ENCODE results near the gene C16orf96.
A peak's percentile ranks its signal among the peaks of the same experiment; 100 is the strongest.
"Not testable (repeated sequence)": the region's sequence is repeated elsewhere in the genome, so short reads cannot be mapped to it uniquely, and the experiment has no call there.

Gene C16orf96

DNA sequence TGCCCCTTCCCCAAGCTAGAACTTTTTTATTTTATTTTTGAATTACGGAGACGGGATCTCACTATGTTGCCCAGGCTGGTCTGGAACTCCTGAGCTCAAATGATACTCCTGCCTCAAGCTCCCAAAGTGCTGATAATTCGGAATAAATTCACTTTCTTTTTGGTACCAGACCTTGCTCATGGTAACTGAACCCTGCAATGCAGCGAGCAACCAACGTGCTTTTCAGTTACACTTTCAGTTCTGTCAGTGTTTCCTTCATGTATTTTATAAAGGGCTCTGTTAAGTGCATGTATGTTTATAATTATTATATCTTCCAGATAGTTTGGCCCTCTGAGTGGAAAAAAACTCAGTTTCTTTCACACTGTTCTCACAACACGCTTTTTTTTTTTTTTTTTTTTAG lies 13.9 kb downstream of the C16orf96 start:
- DNase-seq, result no peak

DNA sequence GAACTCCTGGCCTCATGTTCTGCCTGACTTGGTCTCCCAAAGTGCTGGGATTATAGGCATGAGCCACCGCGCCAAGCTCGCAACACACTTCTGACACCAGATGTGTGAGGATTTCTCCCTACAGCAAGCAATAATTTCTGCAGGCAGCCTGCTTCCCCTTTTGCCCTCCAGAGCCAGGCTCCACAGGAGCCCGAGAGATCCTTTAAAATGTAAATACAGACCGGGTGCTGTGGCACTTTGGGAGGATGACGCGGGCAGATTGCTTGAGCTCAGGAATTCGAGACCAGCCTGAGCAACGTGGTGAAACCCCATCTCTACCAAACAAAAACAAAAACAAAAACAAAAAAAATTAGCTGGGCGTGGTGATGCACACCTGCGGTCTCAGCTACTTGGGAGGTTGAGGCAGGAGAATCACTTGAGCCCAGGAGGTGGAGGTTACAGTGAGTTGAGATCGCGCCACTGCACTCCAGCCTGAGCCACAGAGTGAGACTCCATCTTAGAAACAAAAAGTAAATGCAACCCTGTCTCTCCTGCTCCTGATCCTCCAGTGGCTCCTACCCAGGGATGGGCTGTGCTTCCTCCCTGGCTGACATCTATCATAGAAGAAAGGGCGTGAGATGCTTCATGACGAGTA lies 14.7 kb downstream of the C16orf96 start:
- DNase-seq, result no peak

DNA sequence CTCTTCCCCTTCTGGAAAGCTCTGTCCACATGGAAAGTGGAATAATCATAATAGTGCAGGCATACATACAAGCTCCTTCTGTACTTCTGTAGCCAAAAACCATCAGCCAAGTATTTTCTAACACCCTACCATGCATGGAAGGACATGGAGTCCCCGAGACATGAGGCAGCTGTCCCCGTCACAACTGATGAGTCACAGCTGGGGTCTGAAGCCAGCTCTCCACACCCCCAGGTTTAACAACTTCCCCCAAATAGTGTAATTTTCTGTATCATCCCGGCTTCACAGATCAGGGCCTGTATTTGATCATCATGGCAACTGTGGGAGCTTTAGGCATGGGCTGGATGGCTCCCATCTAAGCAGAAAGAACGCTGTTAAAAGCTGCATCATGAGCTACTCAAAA lies 16.6 kb downstream of the C16orf96 start:
- no peak for DNase-seq

DNA sequence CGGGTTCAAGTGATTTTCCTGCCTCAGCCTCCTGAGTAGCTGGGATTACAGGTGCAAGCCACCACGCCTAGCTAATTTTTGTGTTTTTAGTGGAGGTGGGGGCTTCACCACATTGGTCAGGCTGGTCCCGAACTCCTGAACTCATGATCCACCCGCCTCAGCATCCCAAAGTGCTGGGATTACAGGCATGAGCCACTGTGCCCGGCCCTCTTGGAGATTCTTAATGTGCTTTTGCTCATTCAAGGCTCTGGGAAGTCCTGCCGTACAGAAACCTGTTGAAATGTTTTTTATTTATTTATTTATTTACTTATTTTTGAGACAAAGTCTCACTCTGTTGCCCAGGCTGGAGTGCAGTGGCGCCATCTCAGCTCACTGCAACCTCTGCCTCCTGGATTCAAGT lies 17.8 kb downstream of the C16orf96 start:
- DNase-seq, result not testable (repeated sequence)

DNA sequence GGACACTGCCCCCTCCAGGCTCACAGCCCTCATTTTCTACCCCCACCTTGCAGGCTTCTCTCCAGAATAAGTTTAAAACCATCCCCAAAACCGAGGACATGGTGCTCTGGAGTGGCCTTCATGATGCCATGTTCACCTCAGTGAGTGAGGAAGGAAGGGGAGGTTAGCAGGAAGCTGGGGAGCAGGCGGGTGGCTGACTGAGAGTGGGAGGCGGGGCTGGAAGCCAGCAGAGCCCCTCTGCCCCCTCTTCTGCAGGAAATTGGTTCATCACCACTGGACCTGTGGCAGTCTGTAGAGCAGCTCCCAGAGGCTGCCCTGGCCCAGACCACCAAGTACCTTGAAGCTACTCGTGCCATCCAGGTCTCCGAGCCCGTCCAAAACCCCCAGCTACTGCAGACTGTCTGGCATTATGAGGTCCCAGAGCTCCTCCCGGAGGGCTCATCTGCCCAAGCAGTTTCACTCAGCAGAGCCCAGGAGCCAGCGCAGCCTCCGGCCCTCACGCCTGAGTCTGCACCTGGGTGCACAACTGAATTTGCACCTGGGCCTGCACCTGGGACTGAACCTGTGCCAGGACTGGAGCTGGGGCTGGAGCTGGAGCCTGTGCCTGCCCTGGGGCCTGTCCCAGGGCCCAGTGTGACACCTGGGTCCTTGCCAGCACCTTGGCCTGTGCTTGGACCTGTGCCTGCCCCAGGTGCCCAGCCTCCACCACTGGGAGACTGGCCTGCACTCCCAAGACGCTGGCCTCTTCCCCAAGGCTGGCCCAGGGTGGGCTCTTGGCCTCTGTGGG lies 19.0 kb downstream of the C16orf96 start:
- no peak for DNase-seq

DNA sequence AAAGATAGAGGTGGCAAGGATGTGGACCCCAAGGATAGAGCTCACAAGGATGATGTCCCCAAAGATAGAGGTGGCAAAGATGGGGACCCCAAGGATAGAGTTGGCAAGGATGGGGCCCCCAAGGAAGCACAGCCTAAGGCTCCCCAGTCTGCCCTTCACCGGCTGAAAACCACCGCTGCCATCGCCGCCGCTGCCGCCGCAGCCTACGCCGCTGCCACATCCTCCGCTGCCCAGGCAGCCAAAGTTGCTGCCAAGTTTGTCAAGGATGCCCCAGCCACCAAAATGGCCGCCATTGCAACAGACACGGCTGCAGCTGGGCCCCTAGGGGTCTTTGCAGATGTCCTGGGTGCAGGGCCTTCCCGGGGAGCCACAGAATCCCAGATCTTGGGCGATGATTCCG lies 19.9 kb downstream of the C16orf96 start:
- DNase-seq, result no peak

DNA sequence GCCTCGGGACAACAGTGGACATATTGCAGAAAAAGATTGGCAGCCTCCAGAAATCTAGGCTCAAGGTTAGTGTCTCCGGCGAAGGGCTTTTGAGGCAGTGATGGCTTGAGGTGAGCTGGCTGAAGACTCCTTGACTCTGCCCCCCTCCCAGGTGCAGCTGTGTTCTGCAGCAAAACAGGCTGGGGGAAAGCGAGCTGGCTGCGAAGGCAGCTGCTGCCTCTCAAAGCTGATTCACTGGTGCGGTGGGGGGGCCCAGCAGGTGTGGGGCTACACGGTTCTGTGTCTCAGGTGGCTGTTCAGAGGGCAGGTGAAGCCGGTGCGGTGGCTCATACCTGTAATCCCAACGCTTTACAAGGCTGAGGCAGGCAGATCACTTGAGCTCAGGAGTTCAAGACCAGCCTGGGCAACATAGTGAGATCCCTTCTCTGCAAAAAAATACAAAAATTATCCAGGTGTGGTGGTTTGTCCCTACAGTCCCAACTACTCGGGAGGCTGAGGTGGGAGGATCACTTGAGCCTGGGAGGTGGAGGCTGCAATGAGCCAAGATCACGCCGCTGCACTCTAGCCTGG lies 22.9 kb downstream of the C16orf96 start:
- DNase-seq, result no peak

DNA sequence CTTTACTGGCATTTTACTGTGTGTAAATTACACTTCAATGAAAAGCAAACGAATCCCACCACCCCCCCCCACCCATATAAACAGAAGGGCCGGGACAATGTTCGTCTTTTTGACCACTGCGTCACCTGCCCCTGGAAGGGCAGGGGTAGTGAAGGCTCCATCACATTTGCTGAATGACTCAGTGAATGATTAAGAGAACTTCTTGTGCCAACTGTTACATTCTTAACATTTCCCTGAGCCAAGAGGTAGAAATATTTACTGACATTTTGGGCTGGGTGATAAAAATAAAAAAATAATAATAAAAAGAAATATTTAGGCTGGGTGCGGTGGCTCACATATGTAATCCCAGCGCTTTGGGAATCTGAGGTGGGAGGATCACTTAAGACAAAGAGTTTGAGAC lies 24.1 kb downstream of the C16orf96 start:
- DNase-seq, result peak; percentile 17

DNA sequence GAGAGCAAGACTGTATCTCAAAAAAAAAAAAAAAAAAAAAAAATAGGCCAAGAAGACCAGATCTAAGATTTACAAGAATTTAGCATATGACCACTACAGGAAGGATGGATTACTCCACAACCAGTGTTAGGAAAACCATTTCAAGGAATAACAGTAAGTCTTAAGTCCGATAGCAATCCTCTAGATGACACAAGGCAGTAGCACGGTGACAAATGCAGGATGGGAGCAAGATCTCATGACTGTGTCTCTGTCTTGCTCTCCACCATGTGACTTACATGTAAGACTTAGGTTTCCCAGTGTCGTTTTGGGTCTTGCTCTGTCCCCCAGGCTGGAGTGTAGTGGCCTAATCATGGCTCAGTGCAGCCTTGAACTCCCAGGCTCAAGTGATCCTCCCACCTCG lies 27.8 kb downstream of the C16orf96 start:
- DNase-seq, result no peak

DNA sequence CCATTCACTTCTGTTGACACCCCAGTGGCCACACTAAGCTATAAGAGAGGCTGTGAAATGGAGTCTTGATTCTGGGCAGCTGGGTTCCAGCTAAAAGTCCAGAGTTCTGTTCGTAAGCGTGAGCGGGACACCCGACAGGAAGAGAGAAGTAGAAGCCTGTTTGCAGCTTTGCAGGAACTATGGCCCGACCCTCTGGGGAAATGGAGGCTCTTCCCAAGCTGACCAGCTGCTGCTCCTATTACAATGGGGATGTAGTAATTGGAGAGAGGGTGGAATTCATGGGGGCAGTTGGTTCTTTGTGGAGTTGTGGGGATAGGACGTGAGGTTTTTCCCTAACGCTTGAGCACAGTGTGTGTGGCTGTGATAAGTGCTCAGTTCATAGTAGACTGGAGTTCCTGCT lies 30.2 kb downstream of the C16orf96 start:
- no peak for DNase-seq

DNA sequence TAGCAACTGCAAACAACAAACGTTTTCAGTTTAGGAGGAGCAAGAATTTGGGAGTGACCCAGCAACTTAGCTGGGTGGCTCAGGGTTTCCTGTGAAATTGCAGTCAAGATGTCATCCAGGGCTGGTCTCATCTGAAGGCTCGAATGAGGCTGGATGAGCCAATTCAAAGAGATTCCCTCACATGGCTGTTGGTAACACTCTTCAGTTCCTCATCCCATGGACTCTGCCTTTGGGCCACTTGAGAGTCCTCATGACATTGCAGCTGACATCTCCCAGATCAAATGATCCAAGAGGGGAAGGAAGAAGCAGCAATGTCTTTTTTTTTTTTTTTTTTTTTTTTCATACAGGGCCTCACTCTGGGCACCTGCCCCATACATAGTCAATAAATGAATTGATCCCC lies 32.2 kb downstream of the C16orf96 start:
- no peak for DNase-seq

DNA sequence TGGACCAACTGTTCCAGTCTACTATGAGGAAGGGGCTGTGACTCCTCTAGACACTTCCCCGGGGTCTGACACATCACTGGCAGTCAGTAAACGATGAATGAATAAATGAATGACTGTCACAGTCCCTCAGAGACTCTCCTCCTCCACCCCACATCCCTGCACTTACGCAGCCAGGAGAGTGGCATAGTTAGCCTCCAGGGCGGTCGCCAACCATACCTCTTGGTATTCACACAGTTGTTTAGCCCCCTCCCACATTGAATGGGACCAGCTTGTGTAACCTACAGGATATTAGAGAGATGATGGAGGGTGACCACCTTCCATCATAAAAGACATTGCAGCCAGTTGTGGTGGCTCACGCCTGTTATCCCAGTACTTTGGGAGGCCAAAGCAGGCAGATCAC lies 32.8 kb downstream of the C16orf96 start:
- DNase-seq, result no peak

DNA sequence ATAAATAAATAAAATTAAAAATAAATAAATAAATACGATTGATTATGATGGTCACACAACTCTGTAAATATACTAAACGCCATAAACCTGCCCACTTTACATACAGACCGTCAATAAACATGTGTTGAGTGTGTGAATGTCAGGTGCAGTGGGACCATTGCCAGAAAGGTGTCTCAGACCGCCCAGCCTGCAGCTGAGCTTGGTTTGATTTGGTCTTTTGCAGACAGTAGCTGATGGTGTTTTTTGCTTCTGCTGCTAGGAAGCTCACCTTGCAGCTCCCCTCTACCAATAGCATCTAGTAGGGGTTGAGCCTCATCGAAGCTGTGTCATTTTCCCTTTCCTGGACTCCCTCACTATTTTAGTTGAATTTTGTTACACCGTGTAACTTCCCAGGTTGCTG lies 35.1 kb downstream of the C16orf96 start:
- DNase-seq, result no peak

DNA sequence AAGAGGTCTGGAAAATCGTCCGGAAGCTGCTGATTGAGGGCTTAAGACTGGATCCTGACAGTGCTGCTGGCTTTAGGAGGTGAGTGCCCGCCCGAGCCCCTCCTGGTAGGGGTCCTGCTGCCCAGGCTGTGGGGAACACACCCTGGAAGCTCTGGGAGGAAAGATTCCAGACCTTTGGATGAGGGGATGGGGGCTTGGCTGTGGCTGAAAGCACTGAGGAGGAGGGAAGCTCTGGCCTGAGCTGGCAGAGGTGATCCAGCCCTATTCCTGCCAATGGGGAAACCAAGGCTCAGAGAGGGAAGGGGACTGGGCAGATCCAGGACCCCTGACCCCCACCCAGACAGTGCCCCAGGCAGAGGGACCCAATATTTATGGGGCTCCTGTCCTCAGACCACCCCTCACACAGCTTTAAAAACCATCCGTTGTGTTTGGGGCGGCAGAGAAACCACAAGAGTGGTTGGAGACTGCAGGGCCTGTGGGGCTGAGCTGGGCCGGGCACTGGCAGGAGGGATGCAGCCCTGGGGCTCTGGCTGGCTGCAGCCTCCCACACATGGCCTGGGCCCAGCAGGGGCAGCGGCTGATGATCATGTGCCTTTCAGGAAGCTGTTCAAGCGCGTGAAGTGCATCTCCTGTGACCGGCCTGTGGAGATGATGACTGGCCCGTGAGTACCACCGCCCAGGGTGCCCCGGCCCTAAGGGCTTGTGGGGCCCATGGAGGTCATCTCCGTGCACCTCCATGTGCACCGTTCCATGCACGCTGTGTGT lies 35.7 kb downstream of the C16orf96 start:
- no peak for DNase-seq

DNA sequence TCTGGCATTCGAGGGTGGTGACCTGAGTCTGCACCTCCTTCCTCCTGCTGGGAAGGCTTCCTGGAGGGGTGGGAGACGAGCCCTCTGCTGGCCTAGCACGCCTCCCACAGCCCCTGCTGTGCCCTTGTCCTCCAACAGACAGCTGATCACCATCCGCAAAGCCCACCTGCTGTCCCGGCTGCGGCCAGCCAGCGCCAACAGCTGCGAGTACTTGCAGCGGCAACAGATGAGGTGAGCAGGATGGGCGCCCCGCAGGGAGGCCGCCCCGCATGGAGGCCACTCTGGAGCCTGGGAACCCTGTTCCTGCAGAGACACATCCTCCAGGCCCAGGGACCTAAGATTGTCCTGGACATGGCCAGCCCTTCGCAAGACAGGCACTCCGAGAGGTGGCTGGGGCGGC lies 36.9 kb downstream of the C16orf96 start:
- no peak for DNase-seq

DNA sequence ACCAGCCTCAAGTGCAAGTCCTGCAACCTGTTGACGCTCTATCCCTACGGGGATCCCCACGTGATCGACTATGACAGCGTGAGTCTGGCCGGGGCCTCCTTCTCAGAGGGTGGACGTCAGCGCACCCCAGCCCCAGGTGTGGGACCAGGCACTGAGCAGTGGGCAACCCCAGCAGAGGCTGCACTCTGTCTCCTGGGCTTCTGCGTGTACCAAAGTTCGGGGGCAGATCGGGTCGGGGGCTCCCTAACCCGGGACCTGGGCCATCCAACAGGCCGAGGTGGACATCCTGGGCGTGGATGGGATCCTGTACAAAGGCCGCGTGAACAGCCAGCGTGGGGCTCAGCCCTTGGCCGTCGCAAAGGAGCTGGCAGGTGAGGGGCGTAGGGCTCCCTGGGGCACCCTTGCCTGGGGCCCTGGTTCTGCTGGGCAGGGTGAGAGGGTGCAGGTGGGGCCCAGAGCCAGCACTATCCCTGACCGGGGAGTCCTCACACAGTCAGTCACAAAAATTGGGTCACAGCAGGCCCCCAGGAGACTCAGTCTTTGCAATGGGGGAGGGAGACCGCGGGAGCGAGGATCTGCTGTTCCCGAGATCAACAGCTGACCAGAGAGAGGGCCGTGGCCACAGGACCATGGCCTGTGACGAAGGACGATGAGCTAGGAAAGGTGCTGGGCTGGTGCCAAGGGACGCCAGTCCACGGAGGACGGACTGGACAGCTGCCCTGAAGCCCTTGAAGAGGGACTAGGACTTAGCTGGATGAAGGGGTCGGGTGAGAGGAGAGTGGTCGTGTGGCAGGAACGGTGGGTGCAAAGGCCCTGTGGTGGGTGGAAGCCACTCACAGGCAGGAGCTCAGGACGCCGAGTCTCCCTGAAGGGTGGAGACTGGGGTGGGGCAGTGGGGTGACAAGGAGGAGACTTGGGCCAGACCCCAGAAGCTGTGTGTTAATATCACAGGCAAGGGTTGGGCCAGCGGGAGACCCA lies 38.6 kb downstream of the C16orf96 start:
- no peak for DNase-seq

DNA sequence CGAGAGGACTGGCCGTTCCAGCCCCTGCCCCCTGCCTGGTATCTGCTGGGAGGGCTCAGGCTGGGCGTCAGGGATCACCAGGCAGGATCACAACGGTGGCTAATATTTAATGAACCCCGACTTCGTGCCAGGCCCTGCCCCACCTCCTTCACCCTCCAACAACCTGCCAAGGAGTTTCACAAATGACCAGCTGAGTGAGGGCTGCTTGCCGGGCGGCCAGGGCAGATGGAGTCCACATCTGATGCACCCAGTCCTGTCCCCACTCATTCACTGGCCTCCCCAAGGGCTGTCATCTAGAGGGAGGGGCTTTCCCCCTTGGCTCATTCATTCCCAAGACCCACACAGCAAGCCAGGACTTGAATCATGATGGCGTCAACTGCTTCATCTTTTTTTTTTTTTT lies 41.0 kb downstream of the C16orf96 start:
- DNase-seq, result no peak

DNA sequence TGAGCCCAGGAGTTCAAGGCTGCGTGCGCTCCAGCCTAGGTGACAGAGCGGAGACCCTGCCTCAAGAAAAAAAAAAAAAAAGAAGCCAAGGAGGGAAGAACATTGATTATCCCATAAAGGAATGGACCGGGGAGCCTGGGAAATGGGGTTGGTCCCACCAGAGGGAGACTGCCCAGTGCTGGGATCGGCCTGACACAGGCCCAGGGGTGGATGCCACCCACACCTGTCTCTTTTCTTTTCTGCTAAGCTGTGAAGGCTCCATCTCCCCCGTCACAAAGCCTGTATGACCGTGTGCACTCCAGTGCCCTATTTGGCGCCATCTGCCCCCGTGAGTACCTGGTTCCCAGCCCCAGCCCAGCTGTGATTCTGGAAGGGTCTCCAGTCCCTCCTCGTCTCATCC lies 42.9 kb downstream of the C16orf96 start:
- DNase-seq, result no peak

DNA sequence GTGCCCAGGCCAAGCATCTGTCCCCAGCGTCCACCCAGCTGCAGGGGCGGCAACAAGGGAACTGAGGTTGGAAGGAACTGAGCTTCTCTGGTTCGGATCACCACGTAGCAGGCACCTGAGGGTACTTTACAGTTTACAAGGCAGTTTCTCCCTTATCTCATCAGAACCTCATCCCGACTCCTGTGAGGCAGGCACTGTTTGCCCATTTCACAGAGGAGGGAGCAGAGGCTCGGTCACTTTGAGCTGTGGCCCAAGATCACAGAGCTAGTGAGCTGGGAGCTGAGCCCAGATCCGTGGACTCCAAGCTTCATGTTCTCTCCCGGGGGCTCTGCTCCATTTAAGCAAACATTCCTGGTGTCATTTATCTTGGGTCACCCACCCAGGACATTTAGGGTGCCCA lies 43.4 kb downstream of the C16orf96 start:
- no peak for DNase-seq

DNA sequence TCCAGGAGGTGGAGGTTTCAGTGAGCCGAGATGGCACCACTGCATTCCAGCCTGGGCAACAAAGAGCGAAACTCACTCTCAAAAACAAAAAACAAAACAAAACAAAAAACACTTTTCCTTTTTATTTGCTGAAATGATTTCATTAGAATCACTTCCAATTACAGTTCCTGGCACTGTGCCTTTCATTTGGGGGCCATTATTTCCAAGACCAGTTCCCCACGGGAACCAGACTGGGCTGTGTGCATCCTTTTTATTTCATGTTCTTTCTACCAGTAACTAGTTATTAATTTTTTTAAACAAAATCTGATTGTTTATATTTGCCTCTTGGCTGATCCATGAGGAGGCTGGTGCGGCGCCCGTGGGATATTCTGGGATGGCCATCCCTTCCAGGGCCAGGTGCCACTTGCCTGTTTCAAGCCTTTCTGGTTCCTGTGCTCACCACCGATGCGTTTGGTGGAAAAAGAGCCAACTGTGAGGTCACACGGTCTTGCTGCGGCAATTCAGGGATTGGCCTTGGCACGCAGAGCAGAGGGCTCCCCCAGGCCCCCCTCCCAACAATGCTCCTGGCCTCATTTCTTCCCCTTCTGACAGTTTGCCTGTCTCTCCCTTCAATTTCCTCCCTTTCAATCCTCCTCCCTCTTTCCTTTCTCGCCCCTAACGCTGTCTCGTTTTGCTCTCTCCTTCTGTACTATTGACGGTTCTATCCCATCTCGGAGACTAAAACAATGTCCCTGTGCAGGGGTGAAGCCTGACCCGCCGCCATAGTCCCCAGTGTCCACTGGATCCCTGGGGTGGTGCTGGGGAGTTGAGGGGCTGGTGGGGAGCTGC lies 45.1 kb downstream of the C16orf96 start:
- DNase-seq, result no peak

DNA sequence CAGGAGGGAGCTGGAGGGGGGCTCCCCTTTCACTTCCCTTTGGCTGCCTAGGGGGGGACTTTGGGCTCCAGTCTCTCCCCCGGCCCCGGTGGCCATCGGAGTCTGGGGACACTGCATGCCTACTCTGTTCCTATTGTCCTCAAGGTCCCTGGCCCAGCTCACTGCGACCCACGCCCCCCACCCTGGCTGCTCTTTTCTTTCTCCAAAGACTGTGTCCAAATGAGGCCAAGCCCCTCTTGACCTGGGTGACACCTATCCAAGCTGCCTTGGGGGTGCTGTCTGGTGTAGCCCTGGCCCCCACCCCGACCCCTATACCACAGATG lies 45.7 kb downstream of the C16orf96 start:
- no peak for DNase-seq

DNA sequence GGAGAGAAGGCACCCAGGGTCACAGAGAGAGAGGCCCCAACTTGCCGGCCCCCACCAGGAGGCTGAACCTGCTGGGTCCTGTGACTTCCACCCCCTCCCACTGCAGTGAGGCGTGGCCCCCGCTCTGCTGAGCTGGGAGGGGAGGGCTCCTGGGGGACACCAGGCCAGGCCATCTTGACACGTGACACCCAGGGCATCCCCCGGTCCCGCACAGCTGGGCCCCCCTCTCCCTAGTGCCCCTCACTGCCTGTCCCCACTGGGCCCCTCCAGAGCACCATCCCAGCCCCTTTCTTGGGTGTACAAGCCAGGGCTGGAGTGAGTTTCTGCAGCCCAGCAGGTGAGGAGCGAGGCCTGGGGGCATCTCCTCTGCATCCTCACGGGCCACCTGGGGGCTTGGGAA lies 46.2 kb downstream of the C16orf96 start:
- no peak for DNase-seq
